COLO829 (cell line): ENCODE data around the gene NCAN.

ENCODE experiments used
- DNase-seq: peaks from one replicate; pipeline ENCODE4 v3.0.0; 2012; ENCODE audit warnings: low spot score

NCAN gene

DNA sequence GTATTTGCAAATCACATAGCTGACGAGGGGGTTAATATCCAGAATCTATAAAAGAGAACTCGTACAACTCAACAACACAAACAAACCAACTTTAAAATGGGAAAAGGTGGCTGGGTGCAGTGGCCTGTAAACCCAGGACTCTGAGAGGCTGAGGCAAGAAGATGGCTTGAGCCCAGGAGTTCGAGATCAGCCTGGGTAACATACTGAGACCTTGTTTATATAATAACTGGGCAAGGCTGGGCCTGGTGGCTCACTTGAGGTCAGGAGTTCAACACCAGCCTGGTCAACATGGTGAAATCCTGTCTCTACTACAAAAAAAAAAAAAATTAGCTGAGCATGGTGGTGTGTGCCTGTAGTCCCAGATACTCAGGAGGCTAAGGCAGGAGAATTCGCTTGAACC, 83.2 kb downstream of the NCAN start:
- DNase-seq = no peak

DNA sequence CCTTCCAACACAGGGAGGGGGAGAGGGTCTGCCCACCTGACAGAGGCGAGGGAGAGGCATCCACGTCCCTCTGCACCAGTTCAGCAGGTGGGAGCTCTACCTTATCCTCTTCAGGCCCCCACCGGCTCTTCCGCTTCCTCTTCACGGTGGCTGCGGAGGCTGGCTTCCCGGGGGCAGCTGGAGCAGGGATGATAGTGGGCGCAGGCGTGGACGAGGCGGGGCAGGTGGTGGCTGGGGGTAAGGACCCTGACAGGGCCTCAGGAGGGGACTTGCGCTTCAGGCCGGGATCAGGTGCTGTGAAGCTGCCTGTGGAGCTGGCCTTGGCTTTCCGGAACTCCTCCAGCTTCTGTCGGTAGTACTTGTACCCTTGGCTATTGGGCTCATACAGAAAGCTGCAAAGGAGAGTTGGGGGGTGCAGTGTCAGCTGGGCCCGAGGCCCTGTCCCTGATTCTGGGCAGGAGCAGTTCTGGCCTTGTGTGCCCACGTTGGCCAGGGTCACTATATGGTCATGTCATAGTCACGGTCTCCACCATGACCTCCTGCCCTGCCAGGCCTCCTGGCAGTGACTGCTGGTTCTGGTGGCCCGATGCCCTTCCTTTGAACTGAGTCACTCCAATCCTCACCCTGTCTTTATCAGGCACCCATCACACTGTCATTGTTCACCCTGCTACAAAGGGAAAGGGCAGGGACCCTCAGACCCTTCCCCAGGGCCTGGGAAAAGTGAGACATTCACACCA, 85.4 kb downstream of the NCAN start:
- DNase-seq = no peak

- no peak for DNase-seq
These were observed 86.0 kb downstream of the NCAN start for GRCh38 chr19:19297759-19298158.

DNA sequence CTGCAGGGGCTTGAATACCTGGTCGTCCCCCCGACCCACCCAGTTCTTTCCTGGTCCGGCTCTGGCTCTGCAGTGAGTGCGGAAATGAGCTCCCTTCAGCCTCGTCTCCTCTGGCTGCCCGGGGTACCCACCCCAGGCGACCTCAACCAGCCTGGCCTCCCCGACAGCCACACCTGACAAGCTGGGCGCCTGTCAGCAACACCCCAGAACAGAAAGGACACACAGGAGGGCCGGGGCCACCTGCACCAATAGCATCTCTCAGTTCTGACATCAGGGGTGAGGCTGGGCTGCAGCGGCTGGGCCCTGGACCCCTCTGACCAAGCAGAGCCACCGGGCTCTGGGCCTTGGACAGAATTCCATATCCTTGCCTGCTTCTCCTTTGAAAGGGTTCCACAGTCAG, 88.9 kb downstream of the NCAN start:
- no peak for DNase-seq
